HG02870 (cell line): ENCODE measurements around the gene NINL.
"Not testable (repeated sequence)": the region's sequence is repeated elsewhere in the genome, so short reads cannot be mapped to it uniquely, and the experiment has no call there.

Experiments used
- ATAC-seq: cut with Tn5 transposase; IDR thresholded peaks from one replicate; pipeline ENCODE4 v1.9.1; 2021; ENCODE audit warnings: mild to moderate bottlenecking, moderate library complexity; ENCODE audit not compliant: unreplicated experiment

NINL gene

DNA sequence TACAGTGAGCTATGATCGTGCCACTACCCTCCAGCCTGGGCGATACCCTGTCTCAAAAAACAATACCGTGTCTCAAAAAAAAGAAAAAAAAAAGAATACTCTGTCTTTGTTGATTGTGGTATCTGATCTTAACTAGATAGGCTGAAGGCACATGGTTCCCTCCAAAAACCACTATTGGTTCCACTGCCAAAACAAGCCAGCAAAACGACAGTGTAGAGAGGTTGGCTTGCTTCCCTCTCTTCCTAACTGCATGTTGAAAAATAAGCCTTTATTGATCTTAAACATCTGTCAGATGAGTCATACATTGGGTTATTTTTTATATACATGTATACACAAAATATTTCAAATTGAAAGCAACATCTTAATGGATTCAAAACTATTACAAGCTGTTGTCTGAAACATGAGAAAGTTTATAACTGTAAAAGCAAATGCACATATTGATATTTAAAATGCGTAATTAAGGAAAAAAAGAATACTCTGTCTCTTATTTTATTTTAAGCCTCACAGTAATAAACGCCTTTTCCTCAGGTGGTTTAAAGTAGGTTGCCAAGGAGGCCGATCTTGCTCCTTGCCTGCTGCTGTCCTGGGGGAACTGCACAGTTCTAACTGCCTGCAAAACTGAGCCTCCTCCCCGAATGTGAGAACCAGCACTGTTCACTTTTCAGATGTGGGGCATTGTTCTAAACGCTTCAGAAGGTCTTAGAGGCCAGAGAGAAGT lies 7.0 kb upstream of the NINL start:
- no peak for ATAC-seq

DNA sequence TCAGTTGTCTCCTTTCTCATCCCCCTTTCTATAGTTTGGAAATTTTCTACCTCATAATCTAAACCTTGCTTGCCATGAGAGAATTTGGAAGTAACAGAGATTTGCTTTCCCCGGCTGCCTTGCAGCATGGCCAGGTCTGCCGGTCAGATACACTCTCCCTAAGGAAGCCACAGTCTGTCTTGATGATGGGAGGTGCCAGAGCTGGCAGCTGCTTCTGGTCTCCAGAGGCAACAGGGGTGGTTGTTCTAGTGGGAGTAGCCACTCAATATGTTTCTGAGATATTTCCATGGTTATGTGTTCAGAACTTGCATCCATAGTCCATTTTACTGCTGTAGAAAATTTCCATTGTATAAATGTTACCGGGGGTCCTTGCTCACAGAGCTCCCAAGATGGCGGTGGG lies 5.4 kb upstream of the NINL start:
- ATAC-seq = not testable (repeated sequence)

DNA sequence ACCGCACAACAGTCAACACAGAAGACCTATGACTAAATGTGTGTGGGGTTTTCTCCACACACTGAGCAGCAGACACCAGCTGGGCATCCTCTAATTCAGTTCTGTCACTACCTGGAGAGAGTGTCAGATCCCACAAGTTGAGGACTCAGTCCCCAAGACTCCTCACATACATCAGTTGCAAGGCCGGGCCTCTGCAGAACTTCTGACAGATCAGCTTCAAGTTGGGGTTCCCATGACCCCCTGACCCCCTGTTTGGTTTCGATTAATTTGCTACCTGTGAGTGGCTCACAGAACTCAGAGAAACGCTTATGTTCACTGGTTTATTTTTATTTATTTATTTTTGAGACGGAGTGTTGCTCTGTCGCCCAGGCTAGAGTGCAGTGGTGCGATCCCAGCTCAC lies 3.2 kb upstream of the NINL start:
- ATAC-seq = no peak

DNA sequence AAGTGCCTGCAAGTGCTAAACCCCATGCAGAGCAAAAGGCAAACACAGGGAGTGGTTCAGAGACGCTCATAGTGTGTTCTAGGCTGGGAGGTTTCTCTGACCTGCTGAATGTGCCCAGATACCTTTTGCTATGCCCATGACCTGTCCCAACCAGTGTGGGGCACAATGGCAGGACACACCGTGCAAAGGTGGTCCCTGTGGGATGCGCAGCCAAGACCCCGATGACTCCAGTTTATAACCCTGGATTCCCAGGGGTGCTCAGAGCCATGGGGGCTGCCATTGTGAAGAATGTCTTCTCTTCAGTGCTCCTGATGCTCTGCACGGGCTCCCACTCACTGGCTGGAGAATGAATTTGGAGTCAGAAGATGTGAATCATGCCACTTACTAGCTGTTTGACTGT lies 2.2 kb upstream of the NINL start:
- ATAC-seq = no peak

DNA sequence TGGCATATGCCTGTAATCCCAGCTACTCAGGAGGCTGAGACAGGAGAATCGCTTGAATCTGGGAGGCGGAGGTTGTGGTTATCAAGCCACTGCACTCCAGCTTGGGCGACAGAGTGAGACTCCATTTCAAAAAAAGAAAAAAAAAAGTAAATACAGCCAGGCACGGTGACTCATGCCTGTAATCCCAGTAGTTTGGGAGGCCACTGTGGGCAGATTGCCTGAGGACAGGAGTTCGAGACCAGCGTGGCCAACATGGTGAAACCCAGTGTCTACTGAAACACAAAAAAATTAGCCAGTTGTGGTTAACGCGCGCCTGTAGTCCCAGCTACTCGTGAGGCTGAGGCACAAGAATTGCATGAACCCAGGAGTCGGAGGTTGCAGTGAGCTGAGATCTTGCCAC lies 1.5 kb upstream of the NINL start:
- no peak for ATAC-seq

DNA sequence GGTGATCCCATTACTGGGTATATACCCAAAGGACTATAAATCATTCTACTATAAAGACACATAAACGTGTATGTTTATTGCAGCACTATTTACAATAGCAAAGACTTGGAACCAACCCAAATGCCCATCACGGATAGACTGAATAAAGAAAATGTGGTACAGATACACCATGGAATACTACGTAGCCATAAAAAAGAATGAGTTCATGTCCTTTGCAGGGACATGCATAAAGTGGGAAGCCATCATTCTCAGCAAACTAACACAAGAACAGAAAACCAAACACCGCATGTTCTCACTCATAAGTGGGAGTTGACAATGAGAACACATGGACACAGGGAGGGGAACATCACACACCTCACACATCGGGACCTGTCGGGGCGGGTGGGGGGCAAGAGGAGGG lies 1.7 kb downstream of the NINL start:
- not testable (repeated sequence) for ATAC-seq

DNA sequence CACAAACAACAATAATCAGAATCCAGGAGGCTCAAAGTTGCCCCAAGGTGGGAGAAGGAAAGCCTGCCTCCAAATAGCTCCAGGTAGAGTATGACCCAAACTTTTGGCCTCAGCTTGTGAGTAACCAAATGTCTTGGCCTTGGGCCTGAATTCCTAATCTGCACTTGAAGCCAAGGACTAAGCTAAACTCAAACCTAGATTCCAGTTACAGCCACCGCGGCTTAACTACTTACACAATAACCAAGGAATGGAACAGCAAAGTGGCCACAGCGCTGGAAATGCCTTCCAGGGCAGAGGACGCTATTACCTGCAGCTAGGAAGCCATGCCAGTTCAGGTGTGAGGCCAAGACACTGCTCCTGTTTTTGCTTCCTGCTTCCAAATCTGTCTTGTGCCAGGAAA lies 4.6 kb downstream of the NINL start:
- ATAC-seq = no peak

DNA sequence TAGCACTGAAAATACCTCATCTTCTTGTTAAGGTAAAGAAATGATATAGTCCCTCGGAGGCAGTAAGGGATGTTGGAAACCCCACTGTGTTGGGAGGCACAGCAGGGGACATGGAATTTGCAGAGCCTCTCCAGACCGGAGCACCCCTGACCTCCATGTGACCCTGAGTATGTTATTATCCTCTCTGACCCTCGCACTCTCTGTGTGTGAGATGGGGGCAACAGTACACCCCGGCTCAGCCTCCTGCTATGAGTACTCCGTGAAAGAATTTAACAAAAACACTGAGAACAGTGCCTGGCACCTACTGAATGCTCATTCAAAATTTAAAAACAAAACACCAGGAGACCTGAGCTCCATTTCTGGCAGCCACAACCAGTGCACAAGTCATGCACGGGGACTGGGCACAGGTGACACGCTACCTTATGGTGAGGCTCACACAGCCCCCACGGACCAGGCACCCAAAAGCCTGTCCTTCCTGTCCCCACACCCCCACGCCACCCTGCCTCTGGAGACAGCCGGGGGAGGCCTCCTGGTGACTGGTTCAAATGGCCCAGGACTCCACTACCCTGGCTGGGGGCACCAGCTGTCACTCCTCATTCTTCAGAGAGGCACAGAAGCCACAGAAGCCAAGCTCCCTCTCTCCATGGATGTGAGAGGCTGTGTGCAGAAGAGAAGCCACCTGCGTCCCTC lies 6.1 kb downstream of the NINL start:
- no peak for ATAC-seq

DNA sequence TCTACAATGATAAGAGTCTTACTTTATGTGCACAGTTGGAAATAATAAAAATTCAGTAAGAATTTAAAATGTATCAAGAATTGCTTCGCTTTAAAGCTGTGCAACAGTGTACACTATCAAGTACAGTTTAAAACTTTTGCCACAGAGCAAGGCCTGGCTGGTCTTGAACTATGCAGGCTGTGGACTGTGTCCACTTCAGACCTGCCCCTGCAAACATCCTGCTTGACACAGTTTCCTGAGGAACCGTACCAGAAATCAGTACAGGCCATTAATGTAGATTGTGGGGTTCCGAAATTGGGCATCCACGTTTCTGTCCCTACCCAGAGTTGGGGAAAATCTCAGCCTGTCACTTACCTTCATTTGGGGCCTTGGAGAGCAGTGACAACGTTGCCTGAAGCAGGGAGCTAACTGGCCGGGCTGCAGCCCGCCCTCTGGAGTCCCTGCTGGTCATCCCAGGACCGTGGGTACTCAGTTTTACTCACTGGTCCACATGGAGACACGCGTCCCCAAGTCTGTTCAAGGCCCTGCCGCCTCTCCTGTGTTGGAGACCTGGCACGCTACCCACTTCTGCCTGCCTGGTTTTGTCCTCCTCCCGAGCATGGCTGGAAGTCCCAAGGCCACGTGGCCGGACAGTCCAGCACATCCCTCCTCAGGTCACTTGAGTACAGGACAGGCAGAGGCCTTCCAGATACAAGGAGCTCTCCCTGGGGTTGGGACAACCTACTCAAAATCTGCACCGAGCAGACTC lies 8.4 kb downstream of the NINL start:
- ATAC-seq = no peak

DNA sequence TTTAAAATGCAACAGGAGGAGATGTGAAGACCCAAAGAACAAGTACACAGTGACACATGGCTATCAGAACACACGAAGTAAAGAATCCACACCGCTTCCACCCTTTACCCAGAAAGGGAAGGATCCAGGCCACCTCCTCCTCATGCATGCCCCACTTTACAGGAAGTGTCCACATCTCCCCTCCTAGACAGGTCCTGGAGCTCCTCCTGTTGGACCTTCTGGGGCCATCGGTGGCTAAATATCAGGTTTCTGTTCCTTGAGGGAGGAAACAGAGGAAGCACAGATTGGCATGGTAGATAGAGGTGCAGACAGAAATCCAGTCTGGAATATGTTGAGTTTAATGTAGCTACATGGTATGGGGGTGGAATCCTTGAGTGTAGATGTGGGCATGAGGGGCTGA lies 10.9 kb downstream of the NINL start:
- no peak for ATAC-seq

DNA sequence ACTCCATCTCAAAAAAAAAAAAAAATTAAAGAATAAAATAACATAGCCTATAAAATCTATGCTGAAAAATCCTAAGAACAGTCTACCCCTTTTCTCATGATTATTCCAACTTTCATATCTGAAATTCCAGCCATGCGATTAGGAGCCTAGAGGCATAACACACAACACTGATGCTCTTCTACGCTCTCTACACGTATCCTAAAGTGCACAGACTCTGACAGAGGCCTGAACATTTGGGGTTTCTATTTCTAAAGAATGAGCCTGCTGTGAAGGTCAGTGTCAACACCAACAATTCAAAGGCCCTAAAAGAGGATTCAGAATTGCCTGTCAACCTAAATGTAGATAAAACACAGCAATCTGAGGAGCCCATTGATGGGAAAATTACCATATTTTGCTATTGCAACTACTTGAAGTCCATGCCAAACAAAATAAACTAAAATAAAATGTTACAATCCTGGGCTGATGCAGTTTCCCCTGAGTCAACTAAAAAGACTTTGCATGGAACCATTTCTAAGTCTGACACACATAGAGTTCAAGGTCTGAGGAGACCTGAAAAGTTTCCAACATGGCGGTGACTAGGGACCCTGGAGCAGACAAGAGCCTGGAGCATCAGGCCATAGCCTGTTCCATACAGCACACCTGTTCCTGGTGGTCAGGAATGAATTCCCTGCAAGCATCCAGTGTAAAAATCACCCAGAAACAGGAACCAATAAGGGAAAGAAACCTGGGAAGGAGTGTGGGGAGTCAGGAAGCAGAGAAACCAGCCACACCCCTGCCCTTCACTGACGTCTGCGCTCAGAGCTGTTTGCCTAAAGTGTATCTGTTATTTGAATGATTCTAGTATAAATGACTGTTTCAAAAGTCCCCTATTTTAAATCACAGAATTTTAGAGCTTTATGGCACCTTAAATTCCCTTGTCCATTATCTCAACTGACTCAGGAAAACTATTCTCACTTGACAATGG lies 11.8 kb downstream of the NINL start:
- ATAC-seq = no peak

DNA sequence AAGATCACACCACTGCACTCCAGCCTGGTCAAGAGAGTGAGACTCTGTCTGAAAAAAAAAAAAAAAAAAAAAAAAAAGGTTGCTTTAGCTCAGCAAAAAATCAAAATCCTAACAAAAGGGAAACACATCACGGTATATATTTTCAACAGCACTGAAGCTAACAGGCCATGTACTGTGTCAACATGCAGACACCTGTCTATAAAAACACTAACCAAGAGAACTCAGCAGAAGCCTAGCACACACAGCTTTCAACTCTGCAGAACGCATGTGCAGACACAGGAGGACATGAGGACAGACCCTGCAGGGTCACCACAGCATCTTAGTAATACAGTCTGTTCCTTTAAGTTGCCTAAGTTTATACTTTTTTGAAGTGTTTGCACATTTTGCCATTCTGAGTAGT lies 13.5 kb downstream of the NINL start:
- ATAC-seq = no peak

DNA sequence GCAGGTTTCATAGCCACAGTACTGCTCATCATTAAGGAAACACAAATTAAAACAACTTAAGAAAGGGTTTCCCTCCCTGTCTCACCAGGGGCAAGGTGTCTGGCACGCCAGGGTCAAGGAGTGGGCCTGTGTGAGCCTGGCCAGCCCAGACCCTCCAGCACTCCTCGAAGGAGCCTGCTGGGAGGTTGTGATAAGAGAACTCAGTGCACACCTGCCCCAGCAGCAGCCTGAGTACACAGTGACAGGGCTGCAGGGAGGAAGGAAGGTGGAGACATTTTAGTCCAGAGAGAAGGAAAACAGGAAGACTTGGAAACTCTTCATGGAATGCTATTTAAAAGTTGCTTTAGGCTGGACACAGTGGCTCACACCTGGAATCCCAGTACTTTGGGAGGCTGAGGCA lies 14.1 kb downstream of the NINL start:
- no peak for ATAC-seq

DNA sequence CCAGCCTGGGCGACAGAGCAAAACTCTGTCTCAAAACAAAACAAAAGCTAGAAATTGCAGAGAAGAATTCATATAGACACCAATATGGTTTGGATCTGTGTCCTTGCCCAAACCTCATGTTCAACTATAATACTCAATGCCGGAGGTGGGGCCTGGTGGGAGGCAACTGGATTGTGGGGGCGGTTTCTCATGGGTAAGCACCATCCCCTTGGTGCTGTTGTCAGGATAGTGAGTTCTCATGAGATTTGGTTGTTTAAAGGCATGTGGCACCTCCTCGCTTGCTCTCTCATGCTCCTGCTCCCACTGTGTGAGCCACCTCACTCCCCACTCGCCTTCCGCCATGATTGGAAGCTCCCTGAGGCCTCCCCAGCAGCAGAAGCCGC lies 15.2 kb downstream of the NINL start:
- ATAC-seq = no peak

DNA sequence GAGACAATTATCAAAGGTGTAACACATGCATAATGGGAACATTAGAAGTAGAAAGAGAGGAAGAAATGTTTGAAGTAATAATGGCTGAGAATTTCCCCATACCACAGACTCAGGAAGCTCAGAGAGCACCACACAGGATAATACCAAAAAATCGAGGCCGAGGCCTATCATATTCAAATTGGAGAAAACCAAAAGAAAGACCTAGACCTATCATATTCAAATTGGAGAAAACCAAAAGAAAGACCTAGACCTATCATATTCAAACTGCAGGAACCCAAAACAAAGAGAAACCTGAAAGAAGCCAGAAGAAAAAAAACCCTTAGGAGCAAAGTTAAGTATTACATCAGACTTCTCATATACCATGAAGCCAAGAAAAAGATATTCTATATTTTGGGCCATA lies 18.0 kb downstream of the NINL start:
- ATAC-seq = no peak

DNA sequence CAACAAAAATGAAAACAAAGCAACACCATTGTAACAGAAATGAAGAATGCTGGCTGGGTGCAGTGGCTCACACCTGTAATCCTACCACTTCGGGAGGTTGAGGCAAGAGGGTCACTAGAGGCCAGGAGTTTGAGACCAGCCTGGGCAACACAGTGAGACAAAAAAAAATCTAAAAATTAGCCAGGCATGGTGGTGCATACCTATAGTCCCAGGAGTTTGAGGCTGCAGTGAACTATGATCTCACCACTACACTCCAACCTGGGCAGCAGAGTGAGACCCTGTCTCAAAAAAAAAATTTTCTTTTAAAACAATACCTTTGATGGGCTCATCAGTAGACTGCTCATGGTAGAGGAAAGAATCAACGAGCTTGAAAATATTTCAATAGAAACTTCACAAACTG lies 18.5 kb downstream of the NINL start:
- no peak for ATAC-seq

DNA sequence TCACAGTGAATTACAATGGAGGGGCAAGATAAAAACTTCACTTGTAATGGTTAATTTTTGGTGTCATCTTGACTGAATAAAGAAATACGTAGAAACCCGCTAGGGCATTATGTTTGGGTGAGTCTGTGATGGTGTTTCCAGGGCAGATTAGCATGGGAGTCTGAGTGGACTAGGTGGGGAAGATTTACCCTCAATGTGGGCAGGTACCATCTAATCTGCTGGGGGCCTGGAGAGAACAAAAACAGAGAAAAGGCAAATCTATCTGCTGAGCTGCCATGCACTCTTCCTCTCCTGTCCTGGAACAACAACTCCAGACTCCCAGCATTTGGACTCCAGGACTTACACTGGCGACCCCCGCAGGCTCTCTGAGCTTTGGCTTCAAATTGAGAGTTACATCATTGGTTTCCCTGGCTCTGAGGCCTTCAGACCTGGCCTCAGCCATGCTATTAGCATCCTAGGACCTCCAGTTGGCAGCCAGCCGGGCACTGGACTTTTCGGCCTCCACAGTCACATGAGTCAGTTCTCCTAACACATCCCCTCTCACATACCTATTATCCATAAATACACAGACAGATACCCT lies 19.7 kb downstream of the NINL start:
- no peak for ATAC-seq

DNA sequence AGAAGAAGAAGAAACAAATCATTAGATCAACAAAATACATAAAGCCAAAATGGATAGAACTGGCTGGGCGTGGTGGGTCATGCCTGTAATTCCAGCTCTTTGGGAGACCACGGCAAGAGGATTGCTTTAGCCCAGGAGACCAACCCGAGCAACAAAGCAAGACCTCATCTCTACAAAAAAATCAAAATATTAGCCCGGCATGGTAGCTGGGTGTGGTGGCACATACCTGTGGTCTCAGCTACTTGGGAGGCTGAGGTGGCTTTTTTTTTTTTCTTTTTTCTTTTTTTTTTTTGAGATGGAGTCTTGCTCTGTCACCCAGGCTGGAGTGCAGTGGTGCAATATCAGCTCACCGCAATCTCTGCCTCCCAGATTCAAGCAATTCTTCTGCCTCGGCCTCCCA lies 21.5 kb downstream of the NINL start:
- no peak for ATAC-seq

DNA sequence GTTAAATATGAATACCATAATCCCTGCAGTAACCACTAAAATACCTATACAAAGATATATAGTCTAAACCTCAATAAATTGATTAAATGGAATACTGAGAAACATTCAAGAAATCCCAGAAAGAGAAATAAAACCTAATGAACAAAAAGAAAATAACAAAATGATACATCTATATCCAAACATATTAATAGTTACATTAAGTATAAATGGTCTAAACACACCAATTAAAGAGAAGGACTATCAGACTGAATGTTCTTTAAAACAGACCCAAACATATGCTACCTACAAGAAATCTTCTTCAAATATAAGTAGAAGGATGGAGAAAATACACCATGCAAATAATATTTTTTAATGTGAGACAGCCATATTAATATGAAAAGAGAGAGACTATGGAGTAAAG lies 22.0 kb downstream of the NINL start:
- no peak for ATAC-seq

DNA sequence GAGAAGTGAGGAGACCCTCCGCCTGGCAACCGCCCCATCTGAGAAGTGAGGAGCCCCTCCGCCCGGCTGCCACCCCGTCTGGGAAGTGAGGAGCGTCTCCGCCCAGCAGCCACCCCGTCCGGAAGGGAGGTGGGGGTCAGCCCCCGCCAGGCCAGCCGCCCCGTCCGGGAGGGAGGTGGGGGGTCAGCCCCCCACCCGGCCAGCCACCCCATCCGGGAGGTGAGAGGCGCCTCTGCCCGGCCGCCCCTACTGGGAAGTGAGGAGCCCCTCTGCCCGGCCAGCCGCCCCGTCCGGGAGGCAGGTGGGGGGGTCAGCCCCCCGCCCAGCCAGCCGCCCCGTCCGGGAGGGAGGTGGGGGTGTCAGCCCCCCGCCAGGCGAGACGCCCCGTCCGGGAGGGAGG lies 23.6 kb downstream of the NINL start:
- not testable (repeated sequence) for ATAC-seq

DNA sequence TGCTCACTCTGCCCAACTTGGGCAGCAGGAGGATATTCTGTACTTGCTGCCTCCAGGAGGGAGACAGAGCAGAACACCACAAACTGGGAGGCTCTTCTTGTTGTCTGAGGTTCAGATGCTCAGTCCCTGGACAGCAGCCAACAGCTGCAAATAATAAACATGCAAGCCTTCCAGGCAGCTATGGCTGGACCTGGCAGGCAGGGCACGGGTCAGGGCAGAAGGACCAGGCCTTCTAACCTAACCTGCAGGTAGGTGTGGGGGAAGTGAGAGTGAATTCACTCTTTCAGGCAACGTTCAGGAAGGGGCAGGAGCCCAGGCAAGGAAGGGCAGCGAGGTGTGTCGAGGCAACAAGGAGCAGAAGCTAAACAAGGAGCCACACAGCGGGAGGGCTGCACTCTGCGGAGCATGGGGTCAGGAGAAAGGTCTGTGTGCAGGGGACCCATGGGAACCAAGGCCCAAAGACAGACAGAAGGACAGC lies 31.5 kb downstream of the NINL start:
- ATAC-seq = no peak
